Prostate gland (tissue), 2 donors: ENCODE data around the gene DDX11.
"Not testable (repeated sequence)": the region's sequence is repeated elsewhere in the genome, so short reads cannot be mapped to it uniquely, and the experiment has no call there.

Experiments
- CTCF ChIP-seq, 4 experiments: fragments of 200-600 bp in 2 of 4; fragments of 450-650 bp in 2 of 4; sonication (generic) in 2 of 4; IDR thresholded peaks; 1 replicate in 3 of 4; 2 replicates in 1 of 4; pipeline ENCODE4 v1.5.1; 2016 to 2019; ENCODE audit warnings: antibody characterized with exemption in 4 of 4, mild to moderate bottlenecking in 2 of 4, moderate library complexity in 2 of 4
- POLR2A ChIP-seq: fragments of 450-650 bp; IDR thresholded peaks from one replicate; pipeline ENCODE4 v1.6.1; 2016; ENCODE audit warnings: antibody characterized with exemption, mild to moderate bottlenecking
- POLR2AphosphoS5 ChIP-seq: sonication (generic); formaldehyde crosslinking; IDR thresholded peaks from one replicate; pipeline ENCODE4 v1.6.1; 2017; ENCODE audit warnings: antibody characterized with exemption

GRCh38 chr12:31136581-31136980, 62.9 kb downstream of the DDX11 start:
- not testable (repeated sequence) for TF ChIP-seq POLR2AphosphoS5; CTCF (IDR thresholded peaks at IDR 0.05); POLR2A
